ENCODE measurements around the gene AREL1.

AREL1 gene

DNA sequence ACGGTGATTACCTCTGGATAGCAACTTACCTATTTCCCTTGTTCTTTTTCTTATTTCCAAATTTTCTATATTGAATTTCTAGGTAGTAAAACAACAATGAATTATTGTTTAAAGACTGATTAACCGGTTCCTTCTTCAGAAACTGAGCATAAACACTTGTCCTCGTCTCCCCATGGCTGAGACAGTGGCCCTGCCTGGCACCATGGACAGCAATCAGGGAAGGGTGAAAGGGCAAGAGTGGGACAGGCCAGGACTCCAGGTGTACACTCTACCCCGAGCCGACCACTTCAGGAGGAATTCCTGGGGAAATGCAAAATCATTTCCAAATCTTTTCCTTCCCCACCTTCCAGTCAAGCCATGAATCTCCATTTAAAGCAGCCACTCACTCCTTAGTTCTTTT lies 52.0 kb downstream of the AREL1 start:
- no peak for DNase-seq (ENCODE audit: low read depth)

GRCh38 chr14:74660167-74660566 lies 52.7 kb downstream of the AREL1 start:
- DNase-seq (ENCODE audit: low read depth): no peak

GRCh38 chr14:74658535-74659131 lies 54.2 kb downstream of the AREL1 start:
- no peak for DNase-seq (ENCODE audit: low read depth)

- no peak for DNase-seq (ENCODE audit: low read depth)
Measured at GRCh38 chr14:74656964-74657363, 55.9 kb downstream of the AREL1 start.

- DNase-seq (ENCODE audit: low read depth): peak; percentile 84
Measured at GRCh38 chr14:74655599-74656395, 57.1 kb downstream of the AREL1 start.

DNA sequence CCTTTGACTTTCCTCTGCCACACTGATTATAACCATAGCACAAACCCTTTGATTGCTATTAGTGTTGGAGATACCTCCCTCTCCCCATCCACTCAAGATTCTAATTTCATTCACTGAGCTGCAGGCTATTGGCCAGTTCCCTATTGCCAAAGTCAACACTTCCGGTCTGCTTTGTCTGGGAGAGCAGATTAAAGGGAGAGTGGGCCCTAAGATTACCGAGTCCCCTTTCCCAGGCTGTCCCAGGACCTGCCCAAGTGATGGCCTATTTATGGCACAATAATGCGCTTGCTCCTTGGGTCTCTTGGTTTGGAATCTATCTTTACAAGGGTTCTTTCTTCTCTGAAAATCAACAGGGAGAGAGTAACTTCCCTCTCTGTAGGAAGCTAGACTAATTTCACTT lies 57.9 kb downstream of the AREL1 start:
- no peak for DNase-seq (ENCODE audit: low read depth)

GRCh38 chr14:74653386-74654138 lies 59.3 kb downstream of the AREL1 start:
- DNase-seq (ENCODE audit: low read depth): no peak

- DNase-seq (ENCODE audit: low read depth): no peak
Measured at GRCh38 chr14:74652541-74652940, 60.3 kb downstream of the AREL1 start.

GRCh38 chr14:74650927-74651686 lies 61.8 kb downstream of the AREL1 start:
- no peak for DNase-seq (ENCODE audit: low read depth)

DNA sequence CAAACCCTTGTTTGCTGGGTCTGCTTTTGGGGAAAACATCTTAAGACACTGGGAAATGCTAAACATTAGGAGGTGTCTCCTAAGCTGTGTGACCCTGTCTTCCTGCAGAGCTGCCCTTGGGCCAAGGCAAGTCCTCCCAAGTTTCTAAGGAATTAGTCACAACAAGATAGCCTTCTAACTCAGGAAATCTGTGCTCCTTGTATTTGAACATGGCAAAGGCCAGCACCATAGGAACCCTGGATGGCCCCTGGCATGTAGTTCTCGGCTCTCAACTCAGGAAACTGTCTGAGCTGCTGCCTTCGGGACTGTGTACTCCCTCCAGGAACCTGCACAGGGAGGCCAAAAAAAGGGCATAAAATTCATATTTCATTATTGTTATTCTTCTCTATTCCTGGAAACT lies 63.2 kb downstream of the AREL1 start:
- DNase-seq (ENCODE audit: low read depth): no peak

GRCh38 chr14:74649167-74649566 lies 63.7 kb downstream of the AREL1 start:
- no peak for DNase-seq (ENCODE audit: low read depth)

DNA sequence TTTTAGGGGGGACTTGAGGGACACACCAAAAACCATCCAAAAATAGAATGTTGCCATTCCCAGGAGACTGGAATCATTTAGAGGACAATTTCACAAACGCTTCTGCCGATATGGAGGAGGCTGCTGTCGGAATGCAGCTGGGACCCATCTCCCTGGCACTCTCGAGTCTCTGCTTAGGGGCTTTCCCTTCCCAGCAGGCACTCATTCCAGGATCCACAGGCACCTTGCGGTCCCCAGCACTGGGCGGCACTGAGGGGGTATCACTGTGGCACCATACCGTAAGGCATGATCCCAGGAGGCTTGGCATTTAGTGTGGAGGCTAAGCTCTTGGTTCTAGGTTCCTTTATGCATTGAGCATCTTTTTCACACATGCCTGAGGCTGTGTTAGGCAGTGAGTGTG lies 64.3 kb downstream of the AREL1 start:
- DNase-seq (ENCODE audit: low read depth): no peak

- no peak for DNase-seq (ENCODE audit: low read depth)
Measured at GRCh38 chr14:74647678-74648461, 65.0 kb downstream of the AREL1 start.

DNA sequence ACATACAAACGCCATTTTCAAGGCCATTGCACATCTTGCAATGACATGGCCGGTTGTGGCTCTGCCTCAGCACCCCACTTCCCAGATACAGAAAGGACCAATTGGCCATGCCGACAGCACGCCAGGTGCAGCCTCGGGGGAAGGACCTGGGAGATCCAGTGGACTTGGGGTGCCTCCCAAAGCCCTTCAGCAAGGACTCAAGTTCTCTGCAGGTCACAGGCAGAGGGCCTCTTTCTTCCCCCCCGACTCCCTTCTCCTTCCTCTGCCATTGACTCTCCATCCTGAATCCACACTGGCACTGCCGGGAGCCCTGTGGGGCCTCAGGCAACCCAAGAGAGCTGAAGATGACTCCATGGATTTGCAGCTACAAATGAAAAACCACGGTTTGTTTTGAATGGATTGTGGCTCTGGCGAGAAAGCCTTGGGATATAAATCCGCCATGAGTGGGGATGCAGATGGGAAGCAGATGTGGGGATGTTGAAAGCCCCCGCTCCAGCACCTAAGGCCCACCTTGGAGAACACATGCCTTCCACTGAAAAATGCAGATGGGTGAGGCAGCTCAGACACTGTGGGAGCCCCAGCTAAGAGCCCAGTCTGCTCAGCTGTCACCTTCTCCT lies 65.7 kb downstream of the AREL1 start:
- no peak for DNase-seq (ENCODE audit: low read depth)

GRCh38 chr14:74645756-74646470 lies 67.0 kb downstream of the AREL1 start:
- DNase-seq (ENCODE audit: low read depth): no peak

DNA sequence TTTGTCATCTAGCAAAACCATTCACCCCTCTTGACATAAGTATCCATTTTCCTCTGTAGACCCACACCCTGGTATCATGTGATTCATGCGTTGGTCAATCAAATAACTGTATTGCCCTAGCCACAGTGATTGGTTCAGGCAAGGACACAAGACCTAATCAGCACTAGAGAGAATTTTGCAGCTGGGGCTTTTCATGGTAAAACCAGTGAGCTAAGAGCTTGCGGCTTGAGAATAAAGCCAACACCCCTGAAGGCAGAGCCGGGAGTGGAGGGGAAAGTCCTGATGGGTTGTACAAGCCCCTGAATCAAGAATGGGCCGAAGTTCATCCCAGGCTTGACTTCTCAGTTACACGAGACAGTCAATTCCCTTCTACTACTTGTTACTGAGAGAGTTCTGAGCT lies 67.6 kb downstream of the AREL1 start:
- DNase-seq (ENCODE audit: low read depth): no peak

GRCh38 chr14:74641601-74642391 lies 71.1 kb downstream of the AREL1 start:
- DNase-seq (ENCODE audit: low read depth): no peak

DNA sequence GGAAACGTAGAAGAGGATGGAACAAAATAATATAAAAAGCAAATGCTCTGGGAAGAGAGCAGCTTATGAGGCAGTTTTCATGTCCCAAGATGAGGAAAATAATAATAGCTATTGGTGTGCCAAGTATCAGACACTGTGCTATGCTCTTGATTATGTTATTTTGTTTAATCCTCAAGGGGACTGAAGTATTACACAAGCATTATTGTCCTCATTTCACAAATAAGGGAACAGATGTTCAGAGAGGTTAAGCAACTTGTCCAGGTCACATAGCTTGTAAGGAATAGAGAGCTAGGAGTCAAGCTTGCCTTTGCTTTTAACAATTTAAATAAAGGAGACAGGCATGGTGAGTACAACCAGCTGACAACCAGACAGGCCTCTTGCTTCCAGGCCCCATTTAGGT lies 73.9 kb downstream of the AREL1 start:
- no peak for DNase-seq (ENCODE audit: low read depth)

DNA sequence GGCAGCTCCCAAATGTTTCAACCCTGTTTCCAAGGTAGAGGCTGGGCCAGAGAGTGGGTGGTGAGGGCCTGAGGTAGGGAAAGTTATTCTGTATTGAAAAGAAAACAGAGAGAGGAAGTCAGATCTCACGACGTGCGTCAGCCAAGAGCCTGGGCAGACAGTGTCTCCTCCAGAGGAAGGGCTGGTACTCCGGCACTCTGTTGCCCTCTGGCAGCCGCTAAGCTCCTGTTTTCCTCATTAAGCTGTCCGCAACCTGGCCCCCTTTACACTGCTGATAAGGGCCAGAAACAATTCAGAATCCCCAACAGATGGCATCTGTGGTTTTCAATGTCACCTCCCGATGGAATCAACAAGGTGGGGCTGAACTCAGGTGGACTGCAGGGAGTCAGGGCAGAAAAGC lies 74.8 kb downstream of the AREL1 start:
- DNase-seq (ENCODE audit: low read depth): no peak

- DNase-seq (ENCODE audit: low read depth): no peak
Measured at GRCh38 chr14:74637178-74637550, 75.7 kb downstream of the AREL1 start.

Data from GM04503 (cell line).